Activated CD4-positive, alpha-beta T cell treated with anti-CD3 and anti-CD28 coated beads, Interleukin-2, amount 10 ng/mL, durations not matched to agents 7 days and 5 days (primary cell): ENCODE data around the gene AFG3L2. TPM values are rescaled to one million over a fixed set of nuclear protein-coding genes. Genes with fewer than 3 reads are reported as not detected.
A peak's percentile ranks its signal among the peaks of the same experiment; 100 is the strongest.

Experiments
- CTCF ChIA-PET: fragments of 350-600 bp; sonication (Branson Sonifier 250); formaldehyde crosslinking; loops from one replicate; lab custom pipeline; 2021; ENCODE audit warnings: antibody characterized with exemption; lab: Charles Lee
- POLR2A ChIA-PET: fragments of 350-600 bp; sonication (Branson Sonifier 250); formaldehyde crosslinking; loops from one replicate; lab custom pipeline; 2021; ENCODE audit warnings: antibody characterized with exemption; lab: Charles Lee
- DNase-seq: peaks from one replicate; pipeline ENCODE4 v3.0.0-alpha.2; 2020
- H3K27ac Mint-ChIP-seq: one replicate; pipeline ENCODE4 v1.8.0; 2021; ENCODE audit warnings: mild to moderate bottlenecking, moderate library complexity, mixed read lengths
- H3K27me3 Mint-ChIP-seq: one replicate; pipeline ENCODE4 v1.8.0; 2021; ENCODE audit warnings: mixed read lengths
- H3K36me3 Mint-ChIP-seq: one replicate; pipeline ENCODE4 v1.8.0; 2021; ENCODE audit warnings: low read depth, mixed read lengths
- H3K4me1 Mint-ChIP-seq: one replicate; pipeline ENCODE4 v1.8.0; 2021; ENCODE audit warnings: mixed read lengths
- H3K4me3 Mint-ChIP-seq: one replicate; pipeline ENCODE4 v1.8.0; 2021; ENCODE audit warnings: mild to moderate bottlenecking, moderate library complexity, mixed read lengths
- H3K9me3 Mint-ChIP-seq: one replicate; pipeline ENCODE4 v1.8.0; 2021; ENCODE audit warnings: mixed read lengths
- total RNA-seq, 2 experiments: library from RNA; stranded (reverse); gene quantifications; one replicate each; pipeline ENCODE4 v1.2.3, GENCODE V29; 2021

AFG3L2 gene
- total RNA-seq, 2 experiments from 2014 or later, result 35.7 to 36.4 TPM

DNA sequence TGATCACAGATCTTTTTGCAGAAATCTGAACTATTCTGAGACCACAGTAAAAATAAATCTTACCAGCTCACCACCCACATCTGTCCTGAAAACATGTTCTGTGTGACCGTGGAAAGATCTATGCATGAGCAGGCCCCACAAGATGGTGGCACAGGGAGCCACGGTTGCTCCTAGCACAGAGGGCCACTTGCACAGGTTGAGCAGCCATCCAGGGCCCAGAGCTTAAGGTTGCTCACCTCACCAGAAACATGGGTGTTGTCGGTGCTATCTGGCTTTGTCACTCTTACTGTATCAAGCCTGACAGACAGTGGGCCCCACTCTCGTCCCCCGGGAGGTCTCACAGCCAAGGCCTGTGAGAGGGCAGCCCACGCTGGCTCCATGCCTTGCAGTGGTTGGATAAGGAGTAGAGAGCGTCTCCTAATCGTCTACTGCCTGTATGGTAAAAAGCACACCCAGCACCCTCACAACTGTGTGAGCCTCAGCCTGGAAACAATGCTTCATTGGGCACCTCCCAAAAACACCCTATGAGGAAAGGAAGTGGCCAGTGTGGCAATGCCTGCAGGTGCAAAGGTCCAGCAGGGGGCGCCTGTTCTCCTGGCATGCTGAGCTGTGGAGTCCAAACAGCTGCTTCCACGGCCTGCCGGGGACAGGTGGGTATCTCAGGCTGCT is 49.4 kb downstream of the AFG3L2 start:
- Mint-ChIP-seq H3K9me3 (no peaks in the 10 kb centered on the region), H3K27me3 (no peaks in the 10 kb centered on the region), H3K4me1 (peaks cover 12% of the 10 kb centered on the region), H3K4me3 (no peak overlapping the region), H3K27ac (peak overlapping the region; percentile 31), H3K36me3 (peaks cover 24% of the 10 kb centered on the region)
- ChIA-PET POLR2A (no interaction called here), CTCF (interaction anchor here (0.5 to 1.9 kb wide), 23 partner anchors 9 to 391 kb away, joined by 3 to 14 read pairs (median 3); partner anchors contain the start of gene AFG3L2)
- peak; percentile 80 for DNase-seq

DNA sequence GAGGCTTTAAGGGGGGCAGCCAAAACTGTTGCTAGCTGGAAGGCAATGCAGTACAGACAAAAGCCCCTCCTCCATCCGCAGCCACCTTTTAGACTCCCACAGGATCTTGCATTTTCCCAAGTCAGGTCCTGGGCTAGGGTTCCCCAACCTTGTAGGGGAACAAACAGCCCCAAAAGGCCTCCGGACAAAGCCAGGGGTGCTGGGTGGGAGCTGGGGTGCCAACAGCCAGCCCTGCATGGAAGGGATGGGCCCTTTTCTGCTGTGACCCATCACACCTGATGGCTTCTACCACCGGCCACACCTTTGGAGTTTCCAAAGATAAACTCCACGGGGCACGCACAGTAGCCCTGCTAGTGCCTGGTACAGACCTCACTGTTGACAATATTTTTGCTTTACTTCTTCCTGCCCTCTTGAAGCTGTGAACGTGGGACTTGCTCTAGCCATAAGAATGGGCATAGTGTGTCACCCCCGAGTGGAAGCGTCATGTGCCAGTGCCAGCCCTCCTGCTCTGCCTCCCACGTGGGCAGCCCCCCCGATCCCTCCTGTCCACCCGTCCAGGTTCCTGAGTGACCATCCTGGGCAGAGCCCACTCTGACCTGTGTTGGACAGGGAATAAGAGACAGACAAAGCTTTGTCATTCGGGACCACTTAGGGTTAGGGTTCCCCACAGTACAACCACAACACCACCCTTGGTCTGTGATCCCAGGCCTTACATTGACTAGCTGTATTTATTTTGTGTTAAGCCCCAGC is 50.1 kb downstream of the AFG3L2 start:
- H3K9me3 Mint-ChIP-seq, result no peaks in the 10 kb centered on the region
- CTCF ChIA-PET, result interaction anchor here (0.9 to 1.9 kb wide), 4 partner anchors 9 to 43 kb away, joined by 3 to 11 read pairs (median 4); no protein-coding TSS in a partner anchor
- peaks cover 12% of the 10 kb centered on the region for H3K4me1 Mint-ChIP-seq
- no peak for DNase-seq
- no peak overlapping the region for H3K4me3 Mint-ChIP-seq
- no peak overlapping the region for H3K27ac Mint-ChIP-seq
- no peaks in the 10 kb centered on the region for H3K27me3 Mint-ChIP-seq
- peaks cover 24% of the 10 kb centered on the region for H3K36me3 Mint-ChIP-seq
- POLR2A ChIA-PET, result no interaction called here

DNA sequence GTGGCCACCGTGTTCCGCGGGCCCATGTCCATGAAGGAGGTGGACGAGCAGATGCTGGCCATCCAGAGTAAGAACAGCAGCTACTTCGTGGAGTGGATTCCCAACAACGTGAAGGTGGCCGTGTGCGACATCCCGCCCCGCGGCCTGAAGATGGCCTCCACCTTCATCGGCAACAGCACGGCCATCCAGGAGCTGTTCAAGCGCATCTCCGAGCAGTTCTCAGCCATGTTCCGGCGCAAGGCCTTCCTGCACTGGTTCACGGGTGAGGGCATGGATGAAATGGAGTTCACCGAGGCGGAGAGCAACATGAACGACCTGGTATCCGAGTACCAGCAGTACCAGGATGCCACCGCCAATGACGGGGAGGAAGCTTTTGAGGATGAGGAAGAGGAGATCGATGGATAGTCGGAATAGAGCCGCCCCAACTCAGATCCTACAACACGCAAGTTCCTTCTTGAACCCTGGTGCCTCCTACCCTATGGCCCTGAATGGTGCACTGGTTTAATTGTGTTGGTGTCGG is 51.2 kb downstream of the AFG3L2 start:
- Mint-ChIP-seq H3K9me3 (no peaks in the 10 kb centered on the region), H3K4me3 (no peak overlapping the region), H3K36me3 (peaks cover 27% of the 10 kb centered on the region), H3K4me1 (peaks cover 12% of the 10 kb centered on the region), H3K27ac (no peak overlapping the region), H3K27me3 (no peaks in the 10 kb centered on the region)
- DNase-seq, result no peak
- CTCF ChIA-PET, result interaction anchor here (1.3 kb wide), 1 partner anchor 10 kb away, joined by 5 read pairs; no protein-coding TSS in a partner anchor
- POLR2A ChIA-PET, result no interaction called here

DNA sequence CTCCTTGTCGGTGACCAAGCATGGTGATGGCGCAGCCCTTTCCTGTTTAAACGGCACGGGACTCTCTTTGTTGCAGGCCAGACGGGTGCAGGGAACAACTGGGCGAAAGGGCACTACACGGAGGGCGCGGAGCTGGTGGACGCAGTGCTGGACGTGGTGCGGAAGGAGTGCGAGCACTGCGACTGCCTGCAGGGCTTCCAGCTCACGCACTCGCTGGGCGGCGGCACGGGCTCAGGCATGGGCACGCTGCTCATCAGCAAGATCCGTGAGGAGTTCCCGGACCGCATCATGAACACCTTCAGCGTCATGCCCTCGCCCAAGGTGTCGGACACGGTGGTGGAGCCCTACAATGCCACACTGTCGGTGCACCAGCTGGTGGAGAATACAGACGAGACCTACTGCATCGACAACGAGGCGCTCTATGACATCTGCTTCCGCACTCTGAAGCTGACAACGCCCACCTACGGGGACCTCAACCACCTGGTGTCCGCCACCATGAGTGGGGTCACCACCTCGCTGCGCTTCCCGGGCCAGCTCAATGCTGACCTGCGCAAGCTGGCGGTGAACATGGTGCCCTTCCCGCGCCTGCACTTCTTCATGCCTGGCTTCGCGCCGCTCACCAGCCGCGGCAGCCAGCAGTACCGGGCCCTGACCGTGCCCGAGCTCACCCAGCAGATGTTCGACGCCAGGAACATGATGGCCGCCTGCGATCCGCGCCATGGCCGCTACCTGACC is 51.9 kb downstream of the AFG3L2 start:
- DNase-seq, result no peak
- Mint-ChIP-seq H3K4me3 (no peak overlapping the region), H3K36me3 (peaks cover 27% of the 10 kb centered on the region), H3K9me3 (no peaks in the 10 kb centered on the region), H3K4me1 (peaks cover 12% of the 10 kb centered on the region), H3K27me3 (no peaks in the 10 kb centered on the region), H3K27ac (no peak overlapping the region)
- ChIA-PET CTCF (interaction anchor here (0.7 to 1.3 kb wide), 2 partner anchors 9 to 10 kb away, joined by 3 to 5 read pairs; no protein-coding TSS in a partner anchor), POLR2A (no interaction called here)

DNA sequence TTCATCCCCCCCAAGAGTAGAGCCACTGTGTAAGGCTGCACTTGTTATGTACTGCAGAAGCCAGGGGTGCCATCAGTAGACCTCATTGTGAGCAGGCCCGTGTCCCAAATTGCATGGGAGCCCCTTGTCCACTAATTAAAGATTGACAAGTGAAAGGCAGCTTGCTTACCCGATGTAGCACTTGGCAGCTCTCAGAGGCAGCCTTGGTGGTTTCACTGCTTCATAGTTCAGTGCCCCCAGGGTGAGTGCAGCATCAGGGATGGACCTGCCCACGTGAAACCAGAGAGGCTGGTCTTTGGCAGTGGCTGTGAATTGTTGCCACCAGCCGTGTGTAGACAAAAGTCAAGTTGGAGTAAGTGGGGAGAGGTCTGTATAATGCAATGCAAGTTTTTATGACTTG is 55.7 kb downstream of the AFG3L2 start:
- POLR2A ChIA-PET, result no interaction called here
- no peaks in the 10 kb centered on the region for H3K4me1 Mint-ChIP-seq
- H3K4me3 Mint-ChIP-seq, result no peak overlapping the region
- peaks cover 11% of the 10 kb centered on the region for H3K36me3 Mint-ChIP-seq
- no peak for DNase-seq
- CTCF ChIA-PET, result no interaction called here
- H3K27me3 Mint-ChIP-seq, result no peaks in the 10 kb centered on the region
- no peak overlapping the region for H3K27ac Mint-ChIP-seq
- no peaks in the 10 kb centered on the region for H3K9me3 Mint-ChIP-seq

DNA sequence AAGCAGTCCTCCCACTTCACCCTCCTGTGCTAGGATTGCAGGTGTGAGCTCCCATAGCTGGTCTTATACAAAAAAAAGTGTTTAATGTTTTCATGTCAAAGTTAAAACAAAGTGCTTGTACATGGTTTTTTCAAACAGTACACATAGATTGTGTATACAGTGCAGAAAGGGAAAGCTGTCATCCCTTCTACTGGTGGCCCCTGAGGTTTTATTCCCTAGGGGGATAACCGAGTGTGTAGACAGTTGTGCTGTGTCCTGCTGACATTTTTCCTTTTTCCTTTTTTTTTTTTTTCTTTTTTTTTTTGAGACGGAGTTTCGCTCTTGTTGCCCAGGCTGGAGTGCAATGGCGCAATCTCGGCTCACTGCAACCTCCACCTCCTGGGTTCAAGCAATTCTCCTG is 58.2 kb downstream of the AFG3L2 start:
- no peaks in the 10 kb centered on the region for H3K4me1 Mint-ChIP-seq

DNA sequence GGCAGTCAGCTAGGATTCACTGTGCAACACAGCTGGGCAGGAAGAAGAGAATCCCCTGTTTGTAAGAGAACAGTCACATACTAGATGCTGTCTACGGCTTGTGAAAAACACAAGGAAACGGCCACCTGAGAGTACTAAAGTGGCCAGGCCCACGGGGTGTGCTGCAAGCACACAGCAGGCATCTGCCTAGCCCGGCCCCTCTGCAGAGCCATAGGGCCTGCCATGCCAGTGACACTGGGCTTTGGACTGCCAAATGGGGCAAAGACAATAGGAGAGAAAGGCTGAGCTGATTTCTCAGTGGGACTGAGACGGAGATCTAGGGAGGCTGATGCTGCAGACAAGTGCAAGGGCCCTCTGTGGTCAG is 58.7 kb downstream of the AFG3L2 start:
- Mint-ChIP-seq H3K4me1 (no peaks in the 10 kb centered on the region), H3K36me3 (peaks cover 2% of the 10 kb centered on the region), H3K27me3 (peaks cover 2% of the 10 kb centered on the region), H3K27ac (no peak overlapping the region), H3K4me3 (no peak overlapping the region), H3K9me3 (no peaks in the 10 kb centered on the region)
- no peak for DNase-seq
- ChIA-PET CTCF (no interaction called here), POLR2A (no interaction called here)

More for the DNA sequence above, 58.2 kb downstream of the AFG3L2 start:
- no peak for DNase-seq
- Mint-ChIP-seq H3K27ac (no peak overlapping the region), H3K4me3 (no peak overlapping the region), H3K27me3 (peaks cover 2% of the 10 kb centered on the region), H3K36me3 (peaks cover 2% of the 10 kb centered on the region), H3K9me3 (no peaks in the 10 kb centered on the region)
- ChIA-PET CTCF (interaction anchor here (1.0 kb wide), 1 partner anchor 89 kb away, joined by 3 read pairs; the partner anchor contains the start of gene PRELID3A), POLR2A (no interaction called here)

DNA sequence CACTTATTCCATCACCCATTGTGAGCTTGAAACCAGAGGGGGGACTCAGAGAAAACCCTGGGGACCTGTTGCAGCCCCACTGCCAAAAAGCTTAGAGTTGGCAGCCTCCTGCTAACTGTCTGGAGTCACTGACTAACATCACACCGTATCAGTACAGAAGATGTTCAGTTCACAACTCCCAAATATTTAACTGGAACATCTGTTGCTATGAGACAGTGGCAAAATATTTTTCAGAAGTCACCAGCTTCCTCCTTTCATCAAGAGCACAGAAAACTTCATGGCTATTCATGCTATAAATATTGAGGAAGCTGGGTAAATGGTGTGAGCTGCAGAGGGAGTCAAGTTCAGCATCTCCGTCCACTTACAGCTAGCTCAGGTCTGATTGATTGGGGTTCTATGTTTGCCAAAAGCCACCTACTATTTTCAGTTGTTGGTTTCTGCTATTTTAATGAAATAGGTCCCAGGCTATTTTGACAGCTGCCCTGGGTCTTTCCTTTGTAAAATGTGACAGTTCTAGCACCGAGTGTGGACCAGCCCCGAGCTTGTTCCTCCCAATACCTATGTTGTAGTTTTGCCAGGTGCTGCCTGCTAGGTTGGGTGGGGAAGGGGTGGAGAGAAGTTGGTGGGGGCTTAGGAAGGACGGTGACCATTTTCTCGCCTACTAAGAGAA is 59.2 kb downstream of the AFG3L2 start:
- no peaks in the 10 kb centered on the region for H3K4me1 Mint-ChIP-seq
- peaks cover 4% of the 10 kb centered on the region for H3K27me3 Mint-ChIP-seq
- no peak overlapping the region for H3K4me3 Mint-ChIP-seq
- H3K9me3 Mint-ChIP-seq, result peaks cover 2% of the 10 kb centered on the region
- H3K27ac Mint-ChIP-seq, result no peak overlapping the region
- DNase-seq, result no peak
- CTCF ChIA-PET, result interaction anchor here (0.7 to 1.1 kb wide), 3 partner anchors 9 to 145 kb away, joined by 3 to 4 read pairs (median 3); no protein-coding TSS in a partner anchor
- POLR2A ChIA-PET, result no interaction called here
- peaks cover 2% of the 10 kb centered on the region for H3K36me3 Mint-ChIP-seq

DNA sequence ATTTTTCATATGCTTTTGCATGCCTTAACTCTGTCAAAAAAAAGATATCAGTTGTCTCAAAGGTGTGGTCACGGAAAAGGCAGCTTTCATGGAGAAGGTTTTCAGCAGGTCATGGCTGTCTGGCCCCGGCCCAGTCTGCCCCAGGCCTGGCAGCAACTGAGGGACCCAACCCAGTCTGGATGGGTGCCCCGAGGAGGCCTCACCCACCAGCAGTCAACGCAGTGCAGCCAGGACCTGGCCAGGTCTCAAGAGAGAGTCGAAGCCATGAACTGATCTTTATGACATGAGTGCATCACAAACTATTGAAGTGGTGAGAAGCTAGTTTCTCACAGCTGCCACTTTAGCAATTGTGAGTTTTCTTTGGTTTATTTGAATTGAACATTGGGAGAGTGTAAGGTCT is 61.1 kb downstream of the AFG3L2 start:
- Mint-ChIP-seq H3K4me1 (no peaks in the 10 kb centered on the region), H3K36me3 (peaks cover 4% of the 10 kb centered on the region), H3K27me3 (peaks cover 10% of the 10 kb centered on the region), H3K27ac (no peak overlapping the region), H3K4me3 (no peak overlapping the region), H3K9me3 (peaks cover 4% of the 10 kb centered on the region)
- CTCF ChIA-PET, result interaction anchor here (1.4 to 2.7 kb wide), 2 partner anchors 9 to 12 kb away, joined by 5 to 11 read pairs; no protein-coding TSS in a partner anchor
- no peak for DNase-seq
- POLR2A ChIA-PET, result interaction anchor here (0.6 kb wide), 1 partner anchor 325 kb away, joined by 3 read pairs; no protein-coding TSS in a partner anchor

DNA sequence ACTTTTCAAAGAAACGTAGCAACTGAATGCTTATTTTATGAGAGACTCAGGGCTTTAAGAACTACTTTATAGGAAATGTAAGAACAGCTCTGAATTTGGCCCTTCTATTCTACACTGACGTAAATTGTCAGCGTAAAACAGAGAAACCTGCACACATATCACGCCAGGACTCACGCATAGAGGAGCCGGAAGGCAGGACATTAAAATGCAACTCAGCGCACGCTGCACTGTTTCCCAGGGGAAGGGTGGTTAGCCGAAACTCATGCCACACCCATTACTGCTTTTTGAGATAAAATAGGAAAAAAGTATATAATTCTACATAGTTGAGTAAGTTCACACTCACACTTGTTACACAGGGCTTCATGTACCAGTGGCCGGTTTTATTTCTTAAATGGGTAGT is 61.5 kb downstream of the AFG3L2 start:
- POLR2A ChIA-PET, result no interaction called here
- Mint-ChIP-seq H3K4me1 (no peaks in the 10 kb centered on the region), H3K9me3 (peaks cover 7% of the 10 kb centered on the region), H3K36me3 (peaks cover 4% of the 10 kb centered on the region), H3K27ac (no peak overlapping the region), H3K4me3 (no peak overlapping the region), H3K27me3 (peaks cover 14% of the 10 kb centered on the region)
- DNase-seq, result no peak
- CTCF ChIA-PET, result interaction anchor here (0.6 to 2.7 kb wide), 3 partner anchors 10 to 34 kb away, joined by 3 to 11 read pairs (median 5); no protein-coding TSS in a partner anchor

DNA sequence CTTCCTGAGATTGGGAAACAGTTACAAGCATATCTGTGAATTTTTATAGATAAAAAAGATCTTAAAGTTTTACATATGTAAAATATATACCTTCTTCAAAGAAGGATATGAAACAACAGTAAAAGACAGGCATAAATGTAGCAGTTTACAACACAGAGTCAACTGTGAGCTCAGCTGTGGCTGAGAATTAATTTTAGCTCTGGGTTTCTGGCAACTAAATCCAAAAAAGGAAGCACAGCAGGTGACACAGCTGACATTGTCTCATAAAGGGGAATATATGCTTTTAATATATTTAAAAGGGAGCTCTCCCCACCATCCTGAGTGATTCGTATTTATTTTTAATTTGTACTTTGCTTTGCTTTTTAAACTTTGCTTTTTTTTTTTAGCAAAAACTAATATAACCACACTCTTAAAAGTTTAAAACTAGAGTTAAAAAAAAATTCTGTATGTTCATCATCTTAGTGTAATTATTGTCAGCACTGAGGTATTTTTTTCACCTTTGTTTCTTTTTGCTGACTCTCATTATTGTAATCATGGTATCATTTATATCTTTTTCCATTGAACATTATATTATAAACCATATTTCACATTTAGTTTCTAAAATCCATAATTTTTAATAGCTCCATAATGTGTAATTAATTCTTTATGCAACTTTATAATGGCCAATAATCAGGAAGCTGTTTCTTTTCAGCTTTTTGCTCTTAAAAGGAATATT is 62.3 kb downstream of the AFG3L2 start:
- Mint-ChIP-seq H3K4me3 (no peak overlapping the region), H3K9me3 (peaks cover 7% of the 10 kb centered on the region), H3K4me1 (no peaks in the 10 kb centered on the region), H3K27ac (no peak overlapping the region), H3K36me3 (peaks cover 4% of the 10 kb centered on the region), H3K27me3 (peaks cover 16% of the 10 kb centered on the region)
- DNase-seq, result no peak
- POLR2A ChIA-PET, result no interaction called here
- CTCF ChIA-PET, result interaction anchor here (0.6 to 2.7 kb wide), 3 partner anchors 10 to 34 kb away, joined by 3 to 11 read pairs (median 5); no protein-coding TSS in a partner anchor
